ENCODE measurements around the gene CUBN. TPM values are rescaled to one million over a fixed set of nuclear protein-coding genes. Genes with fewer than 3 reads are reported as not detected.

CUBN gene
- total and polyA plus RNA-seq, 9 of the 15 experiments (the other 6 are each of a cell fraction or from before 2014, with no cell fraction given) = 0.04 to 0.33 (median 0.09) TPM

GRCh38 chr10:16817125-16818019 is 312.2 kb downstream of the CUBN start, which contains the start of gene RSU1 (continued):
- TF ChIP-seq ZBTB49 (CRISPR knock-in tag; IDR thresholded peaks at IDR 0.05; ENCODE audit: borderline replicate concordance) = peak; percentile 84; the same call in 1 of the 2 replicates
- 0 out of 2 replicates have a peak, but pooled peaks have one; percentile 44 for TF ChIP-seq KLF13 (tag; IDR thresholded peaks at IDR 0.05; ENCODE audit: borderline replicate concordance, low read depth)
- peak; percentile 74 for TF ChIP-seq SUPT5H (IDR thresholded peaks at IDR 0.05)
- TF ChIP-seq ADNP (tag; IDR thresholded peaks at IDR 0.05) = no peak
- TF ChIP-seq MYNN (IDR thresholded peaks at IDR 0.05) = peak; percentile 34; the same call in 1 of the 2 replicates
- no peak for TF ChIP-seq MYNN (CRISPR knock-in tag; IDR thresholded peaks at IDR 0.05)
- TF ChIP-seq ZNF699 (CRISPR knock-in tag; IDR thresholded peaks at IDR 0.05; ENCODE audit: insufficient replicate concordance) = no peak
- peak; percentile 53 for TF ChIP-seq DACH1 (IDR thresholded peaks at IDR 0.05; ENCODE audit: partially characterized antibody)
- no peak for TF ChIP-seq ZNF609 (CRISPR knock-in tag; IDR thresholded peaks at IDR 0.05; ENCODE audit: borderline replicate concordance)
- TF ChIP-seq NKRF (IDR thresholded peaks at IDR 0.05; ENCODE audit: borderline replicate concordance) = peak; percentile 89
- peak; percentile 14 for TF ChIP-seq SP2 (IDR thresholded peaks at IDR 0.05; ENCODE audit: extremely low read depth, low read depth, low read length, poor library complexity, severe bottlenecking)
- TF ChIP-seq MYBL2 (IDR thresholded peaks at IDR 0.05; ENCODE audit: low read depth) = no peak
- no peak for TF ChIP-seq MYBL2 (CRISPR knock-in tag; IDR thresholded peaks at IDR 0.05; ENCODE audit: borderline replicate concordance)
- no peak for TF ChIP-seq CREB5 (CRISPR knock-in tag; IDR thresholded peaks at IDR 0.05)
- TF ChIP-seq EGR1 (conservative IDR thresholded peaks at IDR 0.05) = peak; percentile 78
- TF ChIP-seq SMARCC2 (IDR thresholded peaks at IDR 0.05; ENCODE audit: low read depth) = no peak

Data from K562 (cell line).